KG1 (cell line): ENCODE results near the gene SELENBP1.
"Not testable (repeated sequence)": the region's sequence is repeated elsewhere in the genome, so short reads cannot be mapped to it uniquely, and the experiment has no call there.

Experiments
- DNase-seq: peaks from one replicate; lab custom pipeline; 2025; lab: John Stamatoyannopoulos, UW

Gene SELENBP1

DNA sequence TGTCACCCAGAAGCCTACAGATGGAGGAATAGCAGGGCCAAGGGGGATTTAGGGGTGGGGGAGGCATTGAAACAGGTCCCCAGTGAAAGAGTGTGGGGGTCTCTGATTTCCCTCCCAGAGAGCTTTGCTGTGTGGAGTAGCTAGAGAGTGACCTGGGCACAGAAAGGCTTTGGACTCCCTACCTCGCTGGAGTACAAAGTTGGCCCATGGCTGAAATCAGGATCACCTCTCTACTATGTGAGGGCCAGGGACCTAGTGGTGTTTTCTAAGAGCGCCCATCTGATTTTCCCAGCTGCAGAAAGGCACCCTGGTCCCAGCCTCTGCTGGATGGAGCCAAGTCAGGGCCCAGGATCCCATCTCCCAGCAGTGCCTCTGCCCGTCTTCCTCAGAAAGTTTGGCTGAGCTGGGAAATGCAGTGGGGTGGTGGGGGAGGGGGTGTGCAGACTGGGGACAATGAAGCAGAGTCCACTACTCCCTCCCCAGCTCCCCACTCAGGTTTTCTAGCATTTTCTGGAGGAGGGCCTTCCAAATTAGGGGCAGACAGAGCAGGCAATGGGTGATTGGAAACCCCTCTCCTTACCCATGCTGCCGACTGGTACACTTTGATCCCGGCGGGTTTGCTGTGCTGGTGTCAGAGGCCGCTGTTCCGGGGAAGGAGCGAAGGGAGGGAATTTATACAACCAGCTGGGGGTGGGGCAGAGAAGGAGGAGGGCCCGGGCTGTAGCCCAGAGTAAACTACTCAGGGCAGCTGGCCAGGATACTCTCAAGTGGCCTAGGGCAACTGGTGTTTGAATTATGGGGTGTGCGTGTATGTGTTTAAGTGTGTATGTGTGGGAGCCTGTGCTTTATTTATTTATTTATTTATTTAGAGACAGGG, at the start of gene SELENBP1:
Gene SELENBP1 (minus strand): TSS at position 648 of the 877 bp plus-strand sequence. CDS start 64 bp downstream, at position 584.
- DNase-seq: no peak

DNA sequence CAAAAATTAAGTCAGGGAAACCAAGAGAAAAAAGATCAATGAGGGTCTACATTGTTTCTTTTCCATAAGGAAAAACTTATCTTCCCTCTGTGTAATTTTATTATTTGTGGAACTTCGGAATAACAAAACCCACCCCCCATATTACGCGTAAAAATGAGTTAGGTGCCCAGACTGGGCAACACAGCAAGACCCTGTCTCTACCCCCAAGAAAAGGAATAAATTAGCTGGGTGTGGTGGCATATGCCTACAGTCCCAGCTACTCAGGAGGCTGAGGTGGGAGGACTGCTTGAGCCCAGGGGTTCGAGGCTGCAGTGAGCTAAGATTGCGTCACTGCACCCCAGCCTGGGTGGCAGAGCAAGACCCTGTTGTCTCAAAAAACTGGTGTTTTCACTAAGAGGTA, 47.3 kb upstream of the SELENBP1 start:
- DNase-seq: no peak

DNA sequence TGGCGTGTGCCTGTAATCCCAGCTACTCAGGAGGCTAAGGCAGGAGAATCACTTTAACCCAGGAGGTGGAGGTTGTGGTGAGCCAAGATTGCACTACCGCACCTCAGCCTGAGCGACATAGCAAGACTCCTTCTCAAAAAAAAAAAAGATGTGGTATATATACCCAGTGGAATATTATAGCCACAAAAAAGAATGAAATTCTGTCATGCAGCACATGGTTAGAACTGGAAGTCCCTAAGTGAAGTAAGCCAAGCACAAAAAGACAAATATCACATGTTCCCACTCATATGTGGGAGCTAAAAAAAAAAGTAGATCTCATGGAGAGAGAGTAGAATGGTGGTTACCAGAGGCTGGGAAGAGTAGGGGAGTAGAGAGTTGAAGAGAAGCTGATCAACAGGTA, 45.6 kb upstream of the SELENBP1 start:
- no peak for DNase-seq

DNA sequence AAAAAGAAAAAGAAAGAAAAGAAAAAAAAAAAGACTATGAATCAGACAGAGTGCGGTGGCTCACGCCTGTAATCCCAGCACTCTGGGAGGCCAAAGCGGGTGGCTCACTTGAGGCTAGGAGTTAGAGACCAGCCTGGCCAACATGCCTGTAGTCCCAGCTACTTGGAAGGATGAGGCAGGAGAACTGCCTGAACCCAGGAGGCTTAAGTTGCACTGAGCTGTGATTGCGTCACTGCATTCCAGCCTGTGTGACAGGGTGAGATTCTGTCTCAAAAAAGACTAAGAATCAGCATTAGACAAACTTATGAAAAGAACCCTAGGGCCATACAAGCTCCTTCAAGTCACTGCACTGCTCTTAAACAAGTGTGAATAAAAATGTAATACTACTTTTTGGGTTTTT, 43.7 kb upstream of the SELENBP1 start:
- DNase-seq: no peak

DNA sequence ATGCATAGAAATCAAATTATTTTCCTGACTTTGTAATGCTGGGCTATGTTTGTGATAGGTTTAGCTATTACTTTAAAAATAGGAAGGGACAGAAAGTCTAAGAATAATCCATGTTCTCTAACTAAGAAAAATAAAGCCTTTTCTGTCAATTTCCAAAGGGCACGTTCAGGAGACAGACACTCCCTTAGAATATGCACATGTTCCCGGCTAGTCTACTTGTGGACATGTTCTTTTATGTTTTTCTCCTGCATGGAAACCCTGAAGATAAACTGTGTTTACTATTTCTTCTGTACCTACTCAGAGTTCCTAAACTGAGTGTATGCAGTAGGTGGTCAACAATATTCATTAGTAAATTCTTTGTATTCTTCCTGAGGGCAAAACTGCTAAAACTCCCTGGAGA, 39.4 kb upstream of the SELENBP1 start:
- no peak for DNase-seq

DNA sequence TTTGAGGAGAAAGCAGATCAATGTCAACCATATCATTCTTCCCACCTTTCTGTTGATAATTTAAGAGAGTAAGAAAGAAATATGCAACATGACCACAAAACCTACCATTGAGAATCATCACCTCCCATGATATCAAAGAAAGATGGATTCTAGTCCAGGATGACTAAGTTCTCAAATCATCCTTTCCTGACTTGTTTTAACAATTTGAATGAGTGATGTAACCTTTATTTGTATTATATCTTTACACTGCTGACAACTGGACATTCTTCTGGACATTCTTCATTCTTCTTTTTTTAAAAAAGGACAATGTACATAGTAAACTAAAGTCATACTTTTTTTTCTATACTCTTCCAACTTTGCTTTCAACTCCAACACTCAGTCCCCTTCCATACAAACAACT, 36.4 kb upstream of the SELENBP1 start:
- no peak for DNase-seq

DNA sequence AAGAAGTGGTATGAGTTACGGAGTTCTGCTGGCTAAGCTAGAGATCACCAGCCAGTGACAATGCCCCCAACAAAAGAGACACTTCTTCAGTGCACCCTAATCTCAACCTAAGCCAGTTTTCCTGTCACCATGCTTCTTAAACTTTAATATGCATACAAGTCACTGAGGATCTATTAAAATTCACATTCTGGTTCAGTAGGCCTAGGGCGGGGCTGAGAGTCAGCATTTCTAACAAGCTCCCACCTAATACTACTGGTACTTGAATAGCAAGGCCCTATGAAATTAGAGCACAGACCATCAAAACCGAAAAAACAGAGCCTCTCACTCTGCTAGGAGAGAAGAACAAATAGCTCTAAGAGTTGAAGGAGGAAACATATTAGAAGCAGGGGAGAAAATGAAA, 34.8 kb upstream of the SELENBP1 start:
- no peak for DNase-seq

DNA sequence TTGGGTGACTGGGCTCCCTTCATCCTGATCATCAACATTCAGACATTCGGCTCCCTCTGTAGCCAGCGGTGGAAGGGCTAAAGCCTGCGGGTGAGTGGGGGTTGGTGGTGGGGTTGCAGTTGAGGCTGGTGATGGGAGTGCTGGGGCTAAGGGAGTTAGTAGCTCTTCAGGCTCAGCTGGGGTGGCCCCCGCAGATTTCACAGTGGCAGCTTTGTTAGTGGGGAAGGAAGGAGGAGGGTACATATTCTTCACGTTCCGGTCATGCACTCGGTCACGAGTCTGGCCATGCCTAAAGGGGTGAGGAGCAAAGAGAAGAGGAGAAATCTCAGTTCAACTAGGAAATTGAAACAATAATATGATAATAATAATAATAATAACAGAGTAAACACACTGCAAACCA, 33.7 kb upstream of the SELENBP1 start:
- DNase-seq: no peak

DNA sequence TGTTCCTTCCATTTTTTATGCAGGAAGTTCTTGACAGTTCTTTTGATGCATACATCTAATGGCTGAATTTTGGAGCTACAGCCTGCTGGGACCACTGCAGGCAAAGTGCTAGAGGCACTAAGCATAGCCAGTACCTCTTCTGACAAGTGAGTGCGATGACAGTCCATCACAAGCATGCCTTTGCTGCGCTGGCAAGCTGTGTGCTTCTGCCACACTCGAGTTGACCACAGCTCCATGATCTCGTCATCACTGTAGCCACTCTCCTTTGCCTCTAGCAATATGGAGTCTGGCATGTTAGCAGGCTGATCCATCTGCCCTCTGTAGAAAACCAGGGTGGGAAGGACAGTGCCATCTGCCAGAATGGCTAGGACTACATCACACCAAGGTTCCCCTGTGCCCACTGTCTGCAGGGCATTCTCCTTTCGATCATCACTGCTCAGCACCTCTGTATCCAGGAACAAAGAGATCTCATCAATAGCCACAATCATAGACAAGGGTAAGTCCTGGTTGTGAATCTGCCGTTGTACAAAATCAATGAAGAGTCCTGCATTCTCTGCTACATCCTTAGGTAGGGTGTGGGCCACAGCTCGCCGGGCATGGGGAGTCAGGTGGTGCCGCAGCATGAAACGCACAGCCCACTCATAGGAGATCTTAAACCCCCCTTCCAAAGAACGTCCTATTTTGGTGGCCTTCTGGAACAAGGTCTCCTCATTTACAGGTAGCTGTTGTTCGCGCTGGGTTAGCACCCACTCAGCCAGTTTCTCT, 32.9 kb upstream of the SELENBP1 start:
- no peak for DNase-seq

DNA sequence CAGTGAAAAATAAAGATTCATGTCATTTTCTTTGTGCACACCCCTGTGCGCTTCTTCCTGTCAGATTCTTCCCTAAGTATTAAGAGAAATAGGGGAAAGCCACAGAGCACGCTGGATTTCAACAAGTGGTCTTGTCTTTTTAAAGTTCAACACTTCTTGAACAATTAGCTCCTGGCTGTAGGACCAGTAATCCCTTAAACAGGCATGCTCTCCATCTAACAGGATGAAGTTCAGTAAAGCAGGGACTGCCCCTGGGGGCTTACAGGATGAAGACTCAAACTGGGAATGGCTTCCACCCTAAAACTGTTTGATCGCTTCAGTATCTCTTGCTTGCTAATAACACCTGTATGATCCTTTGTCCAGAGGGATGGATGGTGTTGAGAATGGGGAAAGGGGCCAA, 31.1 kb upstream of the SELENBP1 start:
- no peak for DNase-seq

DNA sequence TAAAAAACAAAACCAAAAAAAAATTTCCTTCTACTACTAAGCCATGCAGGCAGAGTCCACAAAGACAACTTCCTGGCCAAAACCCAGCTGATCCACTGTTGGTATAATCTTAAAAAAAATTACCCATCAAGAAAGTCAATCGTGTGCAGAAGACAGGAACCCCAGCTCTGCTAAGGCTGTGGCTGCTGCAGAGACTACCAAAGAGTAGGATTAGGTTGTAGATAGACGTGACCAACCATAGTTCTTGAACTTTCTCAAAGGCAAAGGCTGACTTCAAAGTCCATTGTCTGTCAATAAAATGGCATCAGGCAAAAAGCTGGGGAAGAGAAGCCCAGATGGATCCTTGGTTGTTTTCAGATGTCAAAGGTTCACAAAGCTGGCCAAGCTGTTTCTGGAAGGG, 30.3 kb upstream of the SELENBP1 start:
- no peak for DNase-seq

DNA sequence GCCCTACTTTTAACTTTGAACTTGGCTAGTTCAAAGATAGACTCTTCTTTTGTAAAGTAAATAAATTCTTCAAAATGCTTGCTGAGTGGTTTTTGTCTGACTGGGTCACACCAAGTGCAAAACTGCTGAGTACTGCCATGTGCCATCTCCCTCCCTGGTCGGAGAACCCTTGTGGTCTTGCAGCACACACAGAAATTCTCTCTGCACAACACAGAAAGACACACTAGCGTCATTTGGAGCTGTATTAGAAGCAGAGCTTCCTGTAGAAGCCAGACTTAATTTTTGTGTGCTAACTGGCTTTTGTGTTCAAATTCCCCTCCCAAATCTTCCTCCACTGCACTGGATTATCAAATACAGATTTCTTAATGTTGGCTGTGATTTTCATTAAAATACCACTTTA, 29.4 kb upstream of the SELENBP1 start:
- DNase-seq: no peak

DNA sequence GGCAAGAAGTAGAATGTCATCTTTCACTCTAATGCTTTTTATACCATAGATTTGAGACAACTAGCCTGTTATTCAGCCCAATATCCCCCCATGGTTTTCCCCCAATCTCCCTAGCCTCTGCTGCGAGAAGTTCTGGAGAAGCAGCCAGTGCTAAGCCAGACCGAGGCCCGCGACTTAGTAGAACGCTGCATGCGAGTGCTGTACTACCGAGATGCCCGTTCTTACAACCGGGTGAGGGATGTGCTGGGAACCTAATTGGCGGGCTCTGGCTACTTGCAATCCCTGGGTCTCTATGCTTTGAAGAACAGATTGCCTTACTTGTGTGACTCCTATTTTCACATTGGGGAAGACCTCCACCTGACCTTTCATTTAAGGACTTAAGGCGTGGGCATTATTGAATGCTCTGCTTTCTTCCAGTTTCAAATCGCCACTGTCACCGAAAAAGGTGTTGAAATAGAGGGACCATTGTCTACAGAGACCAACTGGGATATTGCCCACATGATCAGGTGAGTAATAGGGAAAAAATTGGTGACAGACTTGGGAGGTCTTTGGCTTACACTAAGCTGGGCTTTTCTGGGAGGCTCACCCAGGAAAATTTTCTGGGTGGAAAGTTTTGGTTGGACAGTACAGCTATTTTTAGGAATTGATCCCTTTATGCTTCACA, 28.8 kb upstream of the SELENBP1 start:
- DNase-seq: no peak

DNA sequence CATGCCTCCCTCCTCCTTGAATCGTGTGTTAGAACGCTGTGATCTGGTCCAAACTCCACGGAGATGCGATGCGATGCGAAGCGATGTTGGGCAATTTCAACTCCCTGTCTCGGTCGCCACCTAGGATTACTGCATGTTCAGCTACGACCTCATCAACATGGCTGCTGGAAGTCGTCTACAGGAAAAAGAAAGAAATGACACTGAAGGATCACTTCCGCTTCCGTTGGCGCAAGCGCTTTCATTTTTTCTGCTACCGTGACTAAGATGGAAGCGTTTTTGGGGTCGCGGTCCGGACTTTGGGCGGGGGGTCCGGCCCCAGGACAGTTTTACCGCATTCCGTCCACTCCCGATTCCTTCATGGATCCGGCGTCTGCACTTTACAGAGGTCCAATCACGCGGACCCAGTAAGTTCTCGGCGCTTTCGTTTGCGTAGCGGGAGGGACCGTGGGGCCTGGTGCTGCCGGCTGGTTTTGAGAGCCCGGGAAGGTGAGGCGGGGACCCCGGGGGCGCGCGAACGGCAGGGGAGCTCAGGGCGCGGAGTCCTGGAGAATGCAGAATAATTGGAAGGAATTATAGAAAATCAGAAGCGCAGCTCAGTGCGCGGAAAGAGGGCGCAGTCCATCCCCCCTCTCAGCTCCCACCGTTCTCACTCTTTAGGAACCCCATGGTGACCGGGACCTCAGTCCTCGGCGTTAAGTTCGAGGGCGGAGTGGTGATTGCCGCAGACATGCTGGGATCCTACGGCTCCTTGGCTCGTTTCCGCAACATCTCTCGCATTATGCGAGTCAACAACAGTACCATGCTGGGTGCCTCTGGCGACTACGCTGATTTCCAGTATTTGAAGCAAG, 27.0 kb upstream of the SELENBP1 start, which contains the start of gene PSMB4:
Gene PSMB4 (plus strand): TSS at position 250 of the 848 bp plus-strand sequence. CDS start 15 bp downstream, at position 265.
- peak; percentile 75 for DNase-seq

DNA sequence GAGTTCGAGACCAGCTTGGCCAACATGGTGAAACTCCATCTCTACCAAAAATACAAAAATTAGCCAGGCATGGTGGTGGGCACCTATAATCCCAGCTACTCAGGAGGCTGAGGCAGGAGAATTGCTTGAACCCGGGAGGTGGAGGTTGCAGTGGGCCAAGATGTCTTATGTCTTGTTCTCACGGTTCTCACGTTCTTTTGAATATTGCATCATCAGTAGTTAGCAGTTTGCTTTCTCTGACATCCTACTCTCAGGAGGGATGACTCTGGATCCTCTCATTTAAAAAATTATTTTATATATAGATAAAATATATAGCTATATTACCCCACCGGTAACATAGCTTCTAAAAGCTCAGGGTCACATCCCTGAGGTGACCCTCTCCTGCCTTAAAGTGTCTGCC, 23.8 kb upstream of the SELENBP1 start:
- DNase-seq: not testable (repeated sequence)

DNA sequence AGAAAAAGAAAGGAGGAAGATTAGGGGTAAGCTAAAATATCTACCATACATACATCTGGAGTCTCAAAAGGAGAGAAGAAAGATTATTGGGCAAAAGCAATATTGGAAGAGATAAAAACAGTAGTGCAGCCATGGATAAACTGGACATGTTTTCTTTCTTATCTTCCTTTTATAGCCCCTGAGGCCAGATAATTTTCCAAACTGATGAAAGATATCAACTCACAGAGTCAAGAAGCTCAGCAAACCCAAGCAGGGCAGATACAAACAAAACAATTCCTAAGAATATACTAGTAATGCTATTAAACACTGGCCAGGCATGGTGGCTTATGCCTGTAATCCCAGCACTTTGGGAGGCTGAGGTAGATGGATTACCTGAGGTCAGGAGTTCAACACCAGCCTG, 21.1 kb upstream of the SELENBP1 start:
- DNase-seq: no peak

DNA sequence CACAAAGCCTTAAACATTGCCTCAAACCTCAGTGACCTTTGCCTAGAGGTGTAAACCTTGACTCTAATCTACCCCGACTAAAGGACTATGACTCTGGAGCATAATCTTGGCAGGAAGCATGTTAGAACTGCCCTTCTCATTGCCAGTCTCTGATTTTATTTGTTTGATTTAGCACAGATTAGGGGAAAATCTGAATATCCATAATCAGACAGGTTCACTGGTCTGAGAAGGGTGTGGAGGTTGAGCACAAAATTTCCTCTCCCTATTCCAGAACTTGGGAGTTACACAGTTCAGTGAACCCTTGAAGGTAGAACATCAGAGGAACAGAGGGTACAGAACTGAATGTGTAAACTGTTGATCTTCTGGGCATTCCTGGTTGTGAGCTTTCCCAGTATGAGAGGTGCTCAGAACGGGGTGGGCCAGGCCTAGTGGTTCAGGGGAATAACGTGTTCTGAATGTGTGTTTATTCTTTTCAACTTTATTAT, 18.6 kb upstream of the SELENBP1 start:
- DNase-seq: no peak

DNA sequence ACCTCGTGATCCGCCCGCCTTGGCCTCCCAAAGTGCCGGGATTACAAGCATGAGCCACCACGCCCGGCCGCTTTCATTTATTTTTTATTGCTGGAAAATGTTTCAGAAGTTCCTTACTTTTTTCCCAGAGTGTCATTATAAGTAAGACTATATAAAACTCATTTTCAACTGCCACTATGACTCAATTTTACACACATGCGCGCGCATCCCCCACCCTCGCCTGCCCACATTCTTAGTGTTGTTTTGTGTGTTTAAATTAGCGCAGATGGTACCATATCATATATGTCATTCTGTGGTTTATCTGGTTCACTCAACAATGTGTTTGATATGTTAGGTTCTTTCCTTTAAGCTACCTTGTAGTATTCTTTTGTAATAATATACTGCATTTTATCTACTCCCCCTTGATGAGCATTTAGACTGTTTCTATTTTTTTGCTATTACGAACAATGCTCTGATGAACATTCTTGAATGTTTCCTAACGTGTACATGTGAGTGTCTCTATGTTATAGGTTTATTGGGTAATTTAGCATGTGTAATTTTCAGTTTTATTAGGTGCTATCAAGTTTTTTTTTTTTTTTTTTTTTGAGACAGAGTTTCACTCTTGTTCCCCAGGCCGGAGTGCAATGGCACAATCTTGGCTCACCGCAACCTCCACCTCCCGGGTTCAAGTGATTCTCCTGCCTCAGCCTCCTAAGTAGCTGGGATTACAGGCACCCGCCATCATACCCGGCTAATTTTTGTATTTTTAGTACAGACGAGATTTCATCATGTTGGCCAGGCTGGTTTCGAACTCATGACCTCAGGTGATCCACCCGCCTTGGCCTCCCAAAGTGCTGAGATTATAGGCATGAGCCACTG, 17.9 kb upstream of the SELENBP1 start:
- not testable (repeated sequence) for DNase-seq

DNA sequence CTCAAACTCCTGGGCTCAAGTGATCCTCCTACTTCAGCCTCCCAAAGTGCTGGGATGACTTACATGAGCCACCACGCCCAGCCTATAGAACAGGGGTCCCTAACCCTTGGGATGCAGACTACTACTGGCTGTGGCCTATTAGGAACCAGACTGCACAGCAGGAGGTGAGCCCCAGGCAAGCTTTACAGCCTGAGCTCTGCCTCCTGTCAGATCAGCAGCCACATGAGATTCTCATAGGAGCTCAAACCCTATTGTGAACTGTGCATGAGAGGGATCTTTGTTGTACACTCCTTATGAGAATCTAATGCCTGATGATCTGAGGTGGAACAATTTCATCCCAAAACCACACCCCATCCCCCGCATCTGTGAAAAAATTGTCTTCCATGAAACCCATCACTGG, 13.5 kb upstream of the SELENBP1 start:
- DNase-seq: no peak

DNA sequence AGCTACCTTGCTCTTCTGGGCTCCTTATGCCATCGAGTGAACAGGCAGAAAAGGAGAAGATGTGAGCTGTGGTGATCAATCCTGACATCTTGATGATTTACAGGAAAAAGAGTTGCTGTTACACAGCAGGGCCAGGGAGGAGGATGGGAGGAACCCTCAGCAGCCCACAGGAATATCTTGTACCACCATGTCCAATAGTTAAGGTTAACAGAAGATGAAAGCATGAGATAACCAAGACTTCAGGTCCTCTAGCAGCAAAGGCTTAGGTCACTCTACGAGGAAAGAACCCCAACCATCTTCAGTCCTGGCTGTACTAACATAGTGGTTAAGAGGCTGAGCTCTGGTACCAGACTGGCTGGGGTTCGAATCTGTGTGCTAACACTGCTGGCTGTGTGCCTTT, 12.1 kb upstream of the SELENBP1 start:
- no peak for DNase-seq
